ENCODE data around the gene SYTL2.
"Not testable (repeated sequence)": the region's sequence is repeated elsewhere in the genome, so short reads cannot be mapped to it uniquely, and the experiment has no call there.

SYTL2 gene

GRCh38 chr11:85670949-85671663 lies 139.8 kb downstream of the SYTL2 start:
- H3K27ac ChIP-seq (ENCODE audit: low read depth, low read length); H3K9ac ChIP-seq (ENCODE audit: low read length); H3K27me3 ChIP-seq (ENCODE audit: control insufficient read depth in 1 of 2, insufficient read depth in 2 of 2, low read length in 2 of 2); H3K36me3 ChIP-seq (ENCODE audit: insufficient read depth, low read length); H3K4me1 ChIP-seq (ENCODE audit: insufficient read depth, low read length); H3K4me3 ChIP-seq (ENCODE audit: low read depth in 1 of 2, low read length in 2 of 2); H3K9me3 ChIP-seq (ENCODE audit: low read length): not testable (repeated sequence)

- Histone ChIP-seq H3K9ac (ENCODE audit: low read length) (no peak overlapping the region), H3K4me3 (ENCODE audit: low read depth in 1 of 2, low read length in 2 of 2) (no peak overlapping the region), H3K36me3 (ENCODE audit: insufficient read depth, low read length) (peaks cover 4% of the 10 kb centered on the region), H3K4me1 (ENCODE audit: insufficient read depth, low read length) (peaks cover 9% of the 10 kb centered on the region), H3K27me3 (ENCODE audit: control insufficient read depth in 1 of 2, insufficient read depth in 2 of 2, low read length in 2 of 2) (no peaks in the 10 kb centered on the region), H3K27ac (ENCODE audit: low read depth, low read length) (no peak overlapping the region), H3K9me3 (ENCODE audit: low read length) (no peaks in the 10 kb centered on the region)
These were observed 142.8 kb downstream of the SYTL2 start for GRCh38 chr11:85668157-85668556.

GRCh38 chr11:85666687-85667086 lies 144.3 kb downstream of the SYTL2 start:
- Histone ChIP-seq H3K27ac (ENCODE audit: low read depth, low read length) (no peak overlapping the region), H3K9me3 (ENCODE audit: low read length) (no peaks in the 10 kb centered on the region), H3K27me3 (ENCODE audit: control insufficient read depth in 1 of 2, insufficient read depth in 2 of 2, low read length in 2 of 2) (no peaks in the 10 kb centered on the region), H3K36me3 (ENCODE audit: insufficient read depth, low read length) (peaks cover 9% of the 10 kb centered on the region), H3K9ac (ENCODE audit: low read length) (no peak overlapping the region), H3K4me1 (ENCODE audit: insufficient read depth, low read length) (peaks cover 20% of the 10 kb centered on the region), H3K4me3 (ENCODE audit: low read depth in 1 of 2, low read length in 2 of 2) (no peak overlapping the region)

- Histone ChIP-seq H3K4me1 (ENCODE audit: insufficient read depth, low read length) (peaks cover 29% of the 10 kb centered on the region), H3K9ac (ENCODE audit: low read length) (no peak overlapping the region), H3K4me3 (ENCODE audit: low read depth in 1 of 2, low read length in 2 of 2) (peak overlapping the region in 1 of 2 donors; percentile 82), H3K27ac (ENCODE audit: low read depth, low read length) (no peak overlapping the region), H3K27me3 (ENCODE audit: control insufficient read depth in 1 of 2, insufficient read depth in 2 of 2, low read length in 2 of 2) (no peaks in the 10 kb centered on the region), H3K36me3 (ENCODE audit: insufficient read depth, low read length) (peaks cover 14% of the 10 kb centered on the region), H3K9me3 (ENCODE audit: low read length) (no peaks in the 10 kb centered on the region)
These were observed 145.2 kb downstream of the SYTL2 start for GRCh38 chr11:85665733-85666132.

GRCh38 chr11:85664615-85665481 lies 146.1 kb downstream of the SYTL2 start, which contains the start of gene CREBZF:
TSS of gene CREBZF (minus strand) at chr11:85665129. CDS start at chr11:85664875, 254 bp downstream.
- peaks cover 23% of the 10 kb centered on the region for H3K36me3 ChIP-seq (ENCODE audit: insufficient read depth, low read length)

GRCh38 chr11:85663753-85664614 lies 147.0 kb downstream of the SYTL2 start:
- H3K36me3 ChIP-seq (ENCODE audit: insufficient read depth, low read length) = peaks cover 23% of the 10 kb centered on the region
- H3K27me3 ChIP-seq (ENCODE audit: control insufficient read depth in 1 of 2, insufficient read depth in 2 of 2, low read length in 2 of 2) = no peaks in the 10 kb centered on the region
- H3K4me1 ChIP-seq (ENCODE audit: insufficient read depth, low read length) = peaks cover 46% of the 10 kb centered on the region
- H3K27ac ChIP-seq (ENCODE audit: low read depth, low read length) = peak overlapping the region; percentile 93
- H3K4me3 ChIP-seq (ENCODE audit: low read depth in 1 of 2, low read length in 2 of 2) = peak overlapping the region; percentile 77 to 82
- H3K9ac ChIP-seq (ENCODE audit: low read length) = peak overlapping the region; percentile 69
- H3K9me3 ChIP-seq (ENCODE audit: low read length) = no peaks in the 10 kb centered on the region

More at GRCh38 chr11:85664615-85665481, 146.1 kb downstream of the SYTL2 start, which contains the start of gene CREBZF:
- Histone ChIP-seq H3K9ac (ENCODE audit: low read length) (peak within 1 kb of the TSS; percentile 69), H3K27me3 (ENCODE audit: control insufficient read depth in 1 of 2, insufficient read depth in 2 of 2, low read length in 2 of 2) (no peaks in the 10 kb centered on the region), H3K9me3 (ENCODE audit: low read length) (no peaks in the 10 kb centered on the region), H3K27ac (ENCODE audit: low read depth, low read length) (peak within 1 kb of the TSS; percentile 93), H3K4me3 (ENCODE audit: low read depth in 1 of 2, low read length in 2 of 2) (peak within 1 kb of the TSS; percentile 77 to 82), H3K4me1 (ENCODE audit: insufficient read depth, low read length) (peaks cover 38% of the 10 kb centered on the region)

- Histone ChIP-seq H3K9ac (ENCODE audit: low read length) (peak overlapping the region; percentile 69), H3K4me3 (ENCODE audit: low read depth in 1 of 2, low read length in 2 of 2) (peak overlapping the region; percentile 77 to 82), H3K27ac (ENCODE audit: low read depth, low read length) (peak overlapping the region; percentile 93), H3K9me3 (ENCODE audit: low read length) (no peaks in the 10 kb centered on the region), H3K36me3 (ENCODE audit: insufficient read depth, low read length) (peaks cover 23% of the 10 kb centered on the region), H3K4me1 (ENCODE audit: insufficient read depth, low read length) (peaks cover 53% of the 10 kb centered on the region), H3K27me3 (ENCODE audit: control insufficient read depth in 1 of 2, insufficient read depth in 2 of 2, low read length in 2 of 2) (no peaks in the 10 kb centered on the region)
These were observed 147.7 kb downstream of the SYTL2 start for GRCh38 chr11:85663080-85663752.

GRCh38 chr11:85661972-85662664 lies 148.8 kb downstream of the SYTL2 start:
- Histone ChIP-seq H3K27ac (ENCODE audit: low read depth, low read length) (no peak overlapping the region), H3K9ac (ENCODE audit: low read length) (peak overlapping the region; percentile 39), H3K9me3 (ENCODE audit: low read length) (no peaks in the 10 kb centered on the region), H3K36me3 (ENCODE audit: insufficient read depth, low read length) (peaks cover 29% of the 10 kb centered on the region), H3K27me3 (ENCODE audit: control insufficient read depth in 1 of 2, insufficient read depth in 2 of 2, low read length in 2 of 2) (no peaks in the 10 kb centered on the region), H3K4me3 (ENCODE audit: low read depth in 1 of 2, low read length in 2 of 2) (peak overlapping the region in 1 of 2 donors; percentile 32), H3K4me1 (ENCODE audit: insufficient read depth, low read length) (peaks cover 60% of the 10 kb centered on the region)

GRCh38 chr11:85658180-85658579 lies 152.8 kb downstream of the SYTL2 start:
- H3K27ac ChIP-seq (ENCODE audit: low read depth, low read length) = no peak overlapping the region
- peaks cover 34% of the 10 kb centered on the region for H3K36me3 ChIP-seq (ENCODE audit: insufficient read depth, low read length)
- H3K9me3 ChIP-seq (ENCODE audit: low read length) = no peaks in the 10 kb centered on the region
- H3K9ac ChIP-seq (ENCODE audit: low read length) = no peak overlapping the region
- H3K27me3 ChIP-seq (ENCODE audit: control insufficient read depth in 1 of 2, insufficient read depth in 2 of 2, low read length in 2 of 2) = no peaks in the 10 kb centered on the region
- peaks cover 51% of the 10 kb centered on the region for H3K4me1 ChIP-seq (ENCODE audit: insufficient read depth, low read length)
- H3K4me3 ChIP-seq (ENCODE audit: low read depth in 1 of 2, low read length in 2 of 2) = no peak overlapping the region

GRCh38 chr11:85656777-85657176 lies 154.2 kb downstream of the SYTL2 start:
- no peak overlapping the region for H3K27ac ChIP-seq (ENCODE audit: low read depth, low read length)
- peaks cover 40% of the 10 kb centered on the region for H3K4me1 ChIP-seq (ENCODE audit: insufficient read depth, low read length)
- H3K9me3 ChIP-seq (ENCODE audit: low read length) = no peaks in the 10 kb centered on the region
- peaks cover 29% of the 10 kb centered on the region for H3K36me3 ChIP-seq (ENCODE audit: insufficient read depth, low read length)
- H3K4me3 ChIP-seq (ENCODE audit: low read depth in 1 of 2, low read length in 2 of 2) = no peak overlapping the region
- H3K27me3 ChIP-seq (ENCODE audit: control insufficient read depth in 1 of 2, insufficient read depth in 2 of 2, low read length in 2 of 2) = no peaks in the 10 kb centered on the region
- no peak overlapping the region for H3K9ac ChIP-seq (ENCODE audit: low read length)
